DMS 273 (cell line): ENCODE measurements around the gene GNG10.

Experiments used
- DNase-seq: peaks from one replicate; lab custom pipeline; 2025; ENCODE audit not compliant: unreplicated experiment; lab: John Stamatoyannopoulos, UW

The GNG10 gene

GRCh38 chr9:111719541-111719940, 58.1 kb downstream of the GNG10 start:
- no peak for DNase-seq
